HG03520 (cell line): ENCODE measurements around the gene C1orf21.
A peak's percentile ranks its signal among the peaks of the same experiment; 100 is the strongest.

Source experiments
- ATAC-seq: cut with Tn5 transposase; IDR thresholded peaks from one replicate; pipeline ENCODE4 v1.9.1; 2021; ENCODE audit warnings: mild to moderate bottlenecking, moderate library complexity; ENCODE audit not compliant: unreplicated experiment

C1orf21 gene

DNA sequence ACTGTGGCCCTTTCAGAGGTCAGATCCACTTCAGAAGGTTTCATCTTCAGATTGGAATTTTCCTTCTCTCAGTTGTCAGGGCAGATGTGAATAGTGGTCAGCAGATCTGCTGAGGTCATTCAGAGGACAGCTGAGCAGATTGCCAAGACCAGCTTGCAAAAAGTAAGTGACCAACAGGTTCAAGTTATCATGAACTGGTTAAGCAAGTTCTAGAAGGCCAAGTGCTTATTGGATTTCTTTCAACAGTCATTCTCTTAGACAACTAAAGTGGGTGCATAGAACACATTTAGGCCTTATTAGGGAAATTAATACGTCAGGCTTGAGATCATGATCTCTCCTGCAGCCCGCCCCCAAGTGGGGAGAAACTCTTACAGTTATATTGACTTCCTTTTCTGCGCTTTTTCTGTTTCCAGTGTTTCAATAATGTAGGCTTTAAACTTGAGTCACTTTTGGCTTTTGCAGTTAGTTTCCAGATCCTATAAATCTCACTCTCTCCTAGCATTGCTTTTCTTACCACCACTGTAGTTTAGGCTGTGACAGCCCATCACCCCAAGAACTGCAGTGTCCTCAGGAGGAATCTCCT is 96.4 kb downstream of the C1orf21 start:
- no peak for ATAC-seq

- ATAC-seq: no peak
Observed at GRCh38 chr1:184485751-184486723, 99.2 kb downstream of the C1orf21 start.

- ATAC-seq: no peak
Observed at GRCh38 chr1:184486761-184487445, 100.1 kb downstream of the C1orf21 start.

DNA sequence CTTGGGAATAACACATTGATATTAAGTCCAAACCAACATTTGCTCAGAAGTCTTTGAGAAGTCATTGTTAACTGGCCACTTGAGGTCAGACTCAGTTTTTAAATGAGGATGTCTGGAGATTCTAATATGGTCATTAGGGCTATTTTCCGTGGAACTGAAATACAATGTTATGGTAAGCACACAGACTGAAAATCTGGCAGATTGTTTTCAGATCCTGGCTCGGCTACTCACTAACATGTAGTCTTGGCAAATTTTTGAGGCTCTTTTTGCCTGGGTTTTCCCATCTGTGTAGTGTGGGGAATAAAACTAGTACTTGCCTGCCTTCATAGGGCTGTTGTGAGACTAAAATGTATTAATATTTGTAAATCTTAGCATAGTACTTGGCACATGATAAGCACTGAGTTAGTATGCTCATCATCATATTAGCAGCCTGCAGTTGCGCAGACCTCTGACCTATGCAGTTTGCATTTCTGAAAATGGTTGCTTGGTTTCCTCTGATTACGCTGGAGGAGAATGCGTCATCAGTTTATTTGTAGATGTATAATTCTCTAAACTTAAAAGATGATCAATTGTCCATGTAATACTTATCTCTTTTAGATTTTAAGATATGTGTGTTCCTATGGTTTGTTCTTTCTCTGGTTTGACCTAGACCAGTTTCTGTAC is 100.8 kb downstream of the C1orf21 start:
- ATAC-seq: no peak

- no peak for ATAC-seq
Observed at GRCh38 chr1:184489908-184490307, 103.1 kb downstream of the C1orf21 start.

- ATAC-seq: no peak
Observed at GRCh38 chr1:184492536-184492935, 105.7 kb downstream of the C1orf21 start.

- no peak for ATAC-seq
Observed at GRCh38 chr1:184493987-184494388, 107.2 kb downstream of the C1orf21 start.

- ATAC-seq: peak; percentile 76
Observed at GRCh38 chr1:184494929-184495328, 108.1 kb downstream of the C1orf21 start.

GRCh38 chr1:184497959-184498723 is 111.3 kb downstream of the C1orf21 start:
- ATAC-seq: no peak

DNA sequence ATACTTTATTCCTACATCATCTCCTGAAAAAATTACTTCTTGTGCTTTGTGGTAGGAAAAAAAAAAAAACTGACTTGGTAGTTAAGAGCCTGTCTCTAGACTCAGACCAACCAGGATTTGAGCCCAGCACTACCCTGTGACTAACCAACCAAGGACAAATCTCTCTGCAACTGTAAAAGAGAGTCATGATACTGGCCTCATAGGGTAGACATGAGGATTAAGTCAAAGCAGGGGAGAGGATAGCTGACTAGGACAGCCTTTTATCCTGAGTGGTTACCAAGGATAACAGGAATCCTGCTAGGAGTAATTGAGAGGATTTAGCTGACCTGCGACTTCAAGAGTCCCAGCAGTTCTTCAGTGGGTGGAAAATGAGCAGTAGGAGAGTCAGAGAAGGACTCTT is 112.8 kb downstream of the C1orf21 start:
- no peak for ATAC-seq

DNA sequence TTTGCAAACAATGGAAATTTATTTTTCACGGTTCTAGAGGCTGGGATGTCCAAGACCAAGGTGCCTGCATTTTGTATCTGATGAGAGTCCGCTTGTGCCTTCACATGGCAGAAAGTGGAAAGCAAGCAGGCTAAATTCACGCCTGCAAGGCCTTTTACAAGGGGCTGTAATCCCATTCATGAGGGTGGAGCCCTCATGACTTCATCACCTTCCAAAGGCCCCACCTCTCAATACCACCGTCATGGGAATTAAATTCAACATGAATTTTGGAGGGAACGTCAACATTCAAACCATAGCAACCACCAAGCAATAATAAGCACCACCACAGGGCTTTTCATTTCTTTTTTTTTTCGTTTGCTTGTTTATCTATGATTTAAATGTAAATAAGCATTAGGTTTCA is 115.3 kb downstream of the C1orf21 start:
- no peak for ATAC-seq

DNA sequence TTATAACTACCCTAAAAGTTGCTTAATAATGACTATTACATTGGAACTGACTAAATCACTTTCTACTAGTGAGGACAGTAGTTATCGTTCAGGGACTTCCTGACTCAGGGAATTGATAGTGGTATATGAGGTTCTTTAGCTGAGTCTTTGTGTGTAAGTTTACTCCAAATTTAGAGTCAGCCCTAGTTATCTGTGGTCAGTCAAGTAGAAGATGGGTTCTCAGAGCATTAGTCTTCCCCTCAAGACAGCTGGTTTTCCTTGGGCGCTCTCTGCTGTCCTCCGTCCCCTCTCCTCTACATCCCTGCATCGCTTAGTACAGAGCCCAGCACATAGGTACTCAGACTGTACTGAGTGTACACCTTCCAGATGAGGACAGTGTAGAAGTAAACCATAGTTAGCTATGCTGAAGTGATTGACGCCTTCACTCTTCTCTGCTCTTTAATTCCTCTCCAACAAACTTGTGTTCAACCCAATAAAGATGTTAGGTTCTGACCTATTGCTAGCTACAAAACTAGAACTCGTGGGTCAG is 116.5 kb downstream of the C1orf21 start:
- ATAC-seq: no peak

GRCh38 chr1:184504040-184504954 is 117.5 kb downstream of the C1orf21 start:
- no peak for ATAC-seq

GRCh38 chr1:184504955-184505338 is 118.1 kb downstream of the C1orf21 start:
- ATAC-seq: no peak

- ATAC-seq: no peak
Observed at GRCh38 chr1:184506481-184506880, 119.7 kb downstream of the C1orf21 start.

DNA sequence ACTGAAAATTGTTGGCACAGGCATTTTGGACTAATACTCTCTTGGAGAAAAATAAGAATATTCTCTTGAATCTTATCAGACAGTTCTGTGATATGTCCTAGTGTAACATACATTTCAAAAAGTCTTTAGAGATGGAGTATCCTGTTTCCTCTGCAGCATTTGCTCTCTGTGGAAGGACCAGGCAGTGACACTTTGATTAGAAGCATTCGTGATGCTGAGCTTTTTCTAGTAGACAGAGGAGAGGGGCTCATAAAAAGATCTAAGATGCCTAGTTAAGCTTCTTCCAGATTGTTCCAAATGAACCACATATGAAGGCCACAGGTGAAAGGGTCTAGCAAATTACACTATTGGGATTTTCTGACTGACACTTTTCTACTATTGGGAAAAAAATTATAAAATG is 120.3 kb downstream of the C1orf21 start:
- ATAC-seq: no peak

- ATAC-seq: no peak
Observed at GRCh38 chr1:184507604-184508280, 120.9 kb downstream of the C1orf21 start.

GRCh38 chr1:184509105-184509504 is 122.3 kb downstream of the C1orf21 start:
- no peak for ATAC-seq

DNA sequence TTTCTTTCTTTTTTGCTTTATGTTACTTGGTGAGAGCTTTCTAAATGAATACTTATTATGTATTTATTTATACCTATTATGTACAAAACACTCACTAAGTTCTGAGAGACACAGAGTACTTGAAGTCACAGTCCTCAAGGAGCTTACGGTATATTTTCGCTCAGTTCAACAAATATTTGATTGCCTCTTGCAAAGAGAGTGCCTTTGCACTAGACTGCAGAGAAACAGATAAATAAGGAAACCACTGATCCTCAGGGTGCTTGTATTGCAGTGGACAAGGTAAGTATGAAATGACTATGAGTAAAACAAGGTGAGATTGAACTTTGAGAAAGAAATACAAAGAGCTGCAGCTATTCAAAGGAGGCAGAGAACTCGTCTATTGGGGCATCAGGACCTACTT is 123.3 kb downstream of the C1orf21 start:
- ATAC-seq: no peak
